K562 (cell line): Measurements from ENCODE around the gene CAVIN1. TPM values are rescaled to one million over a fixed set of nuclear protein-coding genes. Genes with fewer than 3 reads are reported as not detected.

Experiments
- CHCHD3 ChIP-seq: fragments of 250-450 bp; sonication (Bioruptor Pico); IDR thresholded peaks from 2 replicates; pipeline ENCODE4 v2.1.2; 2022; ENCODE audit warnings: mild to moderate bottlenecking
- MECOM ChIP-seq: fragments of 250-450 bp; sonication (Bioruptor Pico); IDR thresholded peaks from 2 replicates; pipeline ENCODE4 v1.8.0; 2022; ENCODE audit warnings: inconsistent platforms
- NEUROD1 ChIP-seq: fragments of 150-350 bp; IDR thresholded peaks from 2 replicates; pipeline ENCODE4 v1.6.1; 2014; ENCODE audit warnings: borderline replicate concordance, low read length, low read depth; ENCODE audit not compliant: partially characterized antibody
- NKRF ChIP-seq: fragments of 450-650 bp; IDR thresholded peaks from 2 replicates; pipeline ENCODE4 v1.6.1; 2016; ENCODE audit warnings: borderline replicate concordance
- RCOR1 ChIP-seq, 2 experiments: IDR thresholded peaks; 2 replicates each; pipeline ENCODE4 v1.6.1; 2012; ENCODE audit warnings: low read depth in 2 of 2, low read length in 2 of 2, borderline replicate concordance in 1 of 2, improper control_type of control experiment in 1 of 2
- SAFB2 ChIP-seq: fragments of 200-400 bp; formaldehyde crosslinking; IDR thresholded peaks from 2 replicates; pipeline ENCODE4 v1.6.1; 2018; ENCODE audit warnings: borderline replicate concordance, low read length, low read depth, moderate library complexity; ENCODE audit not compliant: severe bottlenecking
- TARDBP ChIP-seq: fragments of 450-650 bp; IDR thresholded peaks from 2 replicates; pipeline ENCODE4 v1.6.1; 2016
- TFAP4 ChIP-seq: sonication (generic); formaldehyde crosslinking; IDR thresholded peaks from 2 replicates; pipeline ENCODE4 v1.8.0; 2022; ENCODE audit warnings: missing genetic modification reagents, mild to moderate bottlenecking, moderate library complexity, borderline replicate concordance
- TGIF2 ChIP-seq: sonication (generic); formaldehyde crosslinking; IDR thresholded peaks from 2 replicates; pipeline ENCODE4 v1.8.1; 2022; ENCODE audit warnings: mild to moderate bottlenecking, missing genetic modification reagents, moderate library complexity
- TOE1 ChIP-seq, 2 experiments: fragments of 450-650 bp in 1 of 2; sonication (generic) in 1 of 2; formaldehyde crosslinking in 1 of 2; IDR thresholded peaks; 2 replicates each; pipeline versions ENCODE4 v1.7.1 to v1.8.0; 2016 to 2022; ENCODE audit warnings: borderline replicate concordance in 2 of 2, mild to moderate bottlenecking in 2 of 2, antibody characterized with exemption in 1 of 2, inconsistent platforms in 1 of 2, low read depth in 1 of 2, missing genetic modification reagents in 1 of 2, moderate library complexity in 1 of 2
- USF1 ChIP-seq: sonication (generic); formaldehyde crosslinking; IDR thresholded peaks from 2 replicates; pipeline ENCODE4 v1.9.0; 2022; ENCODE audit warnings: mild to moderate bottlenecking, missing genetic modification reagents
- ZNF318 ChIP-seq, 2 experiments: fragments of 450-650 bp; IDR thresholded peaks; 2 replicates each; pipeline ENCODE4 v1.6.1; 2016; ENCODE audit warnings: mild to moderate bottlenecking in 2 of 2, borderline replicate concordance in 1 of 2, low read depth in 1 of 2, moderate library complexity in 1 of 2
- polyA plus RNA-seq, 8 experiments: library from polyadenylated mRNA; depleted of rRNA in 4 of 8; stranded (reverse) in 5 of 8; unstranded in 3 of 8; fragments of >200 nt; fragmentation: Nextera tagmentation in 2 of 8; fragmentation: Illumina TruSeq in 1 of 8; extraction: Ambion mirVana in 2 of 8; extraction: Trizol in 1 of 8; gene quantifications; 2 replicates each; pipeline versions ENCODE4 v1.2.1 to v1.2.3, GENCODE V29; 2011 to 2014; ENCODE audit warnings: inconsistent platforms in 1 of 8, missing spikeins in 1 of 8
- total RNA-seq, 7 experiments: library from RNA; depleted of rRNA in 6 of 7; stranded (reverse); fragments of >200 nt in 6 of 7; fragmentation: Illumina TruSeq in 2 of 7; extraction: Trizol in 2 of 7; gene quantifications; 2 replicates each; pipeline versions ENCODE4 v1.2.1 to v1.2.3, GENCODE V29; 2011 to 2021; ENCODE audit warnings: low replicate concordance in 1 of 7

CAVIN1 gene
- total and polyA plus RNA-seq, 9 of the 15 experiments (the other 6 are each of a cell fraction or from before 2014, with no cell fraction given), result 6.8 to 162 (median 74.5) TPM

GRCh38 chr17:42388381-42389134 is 34.5 kb downstream of the CAVIN1 start, which contains the start of gene STAT3 (continued):
- TF ChIP-seq ZNF318 (IDR thresholded peaks at IDR 0.05; ENCODE audit: borderline replicate concordance in 1 of 2, low read depth in 1 of 2) (peak in 1 of 2 experiments; percentile 86; a peak in 1 of 4 replicates), TGIF2 (CRISPR knock-in tag) (no peak), RCOR1 (IDR thresholded peaks at IDR 0.05; ENCODE audit: borderline replicate concordance in 1 of 2, low read depth in 2 of 2, low read length in 2 of 2) (peak; percentile 57 to 82; a peak in 3 of 4 replicates), NEUROD1 (peak; percentile 99), TFAP4 (CRISPR knock-in tag) (peak; percentile 99), SAFB2 (no peak), MECOM (0 out of 2 replicates have a peak, but pooled peaks have one; percentile 19), CHCHD3 (no peak), TOE1 (IDR thresholded peaks at IDR 0.05; ENCODE audit: borderline replicate concordance) (peak; percentile 57; the same call in 1 of the 2 replicates), TOE1 (CRISPR knock-in tag; IDR thresholded peaks at IDR 0.05; ENCODE audit: borderline replicate concordance, low read depth) (no peak), NKRF (peak; percentile 91), TARDBP (peak; percentile 81), USF1 (0 out of 2 replicates have a peak, but pooled peaks have one; percentile 11)
